Chondrocyte (in vitro differentiated cells): ENCODE measurements around the gene DGKD. TPM values are rescaled to one million over a fixed set of nuclear protein-coding genes. Genes with fewer than 3 reads are reported as not detected.

Source experiments
- DNase-seq: peaks from one replicate; pipeline ENCODE4 v3.0.0; 2021; ENCODE audit warnings: mixed read lengths, low spot score
- H3K27ac Mint-ChIP-seq: one replicate; pipeline ENCODE4 v1.8.0; 2021; ENCODE audit warnings: mild to moderate bottlenecking, moderate library complexity, mixed read lengths; ENCODE audit not compliant: unreplicated experiment
- H3K27me3 Mint-ChIP-seq: 2 replicates; pipeline ENCODE4 v1.8.0; 2021; ENCODE audit warnings: low read depth, mixed read lengths
- H3K36me3 Mint-ChIP-seq: 2 replicates; pipeline ENCODE4 v1.8.0; 2021; ENCODE audit warnings: low read depth, mixed read lengths
- H3K4me1 Mint-ChIP-seq: 2 replicates; pipeline ENCODE4 v1.8.0; 2021; ENCODE audit warnings: low read depth, mild to moderate bottlenecking, mixed read lengths
- H3K4me3 Mint-ChIP-seq: one replicate; pipeline ENCODE4 v1.8.0; 2021; ENCODE audit warnings: mild to moderate bottlenecking, moderate library complexity, mixed read lengths; ENCODE audit not compliant: unreplicated experiment
- H3K9me3 Mint-ChIP-seq: 2 replicates; pipeline ENCODE4 v1.8.0; 2021; ENCODE audit warnings: low read depth, mixed read lengths
- total RNA-seq: library from RNA; stranded (reverse); gene quantifications from 3 replicates; pipeline ENCODE4 v1.2.1, GENCODE V29; 2021
- TF ChIP-seq, protein P1 (sequence below): fragments of 200-600 bp; sonication (generic); IDR thresholded peaks from 2 replicates; pipeline ENCODE4 v1.5.0; 2021; ENCODE audit warnings: antibody characterized with exemption, mild to moderate bottlenecking, moderate library complexity

The DGKD gene
- total RNA-seq, 1 donor from 2014 or later: 66.3 TPM

DNA sequence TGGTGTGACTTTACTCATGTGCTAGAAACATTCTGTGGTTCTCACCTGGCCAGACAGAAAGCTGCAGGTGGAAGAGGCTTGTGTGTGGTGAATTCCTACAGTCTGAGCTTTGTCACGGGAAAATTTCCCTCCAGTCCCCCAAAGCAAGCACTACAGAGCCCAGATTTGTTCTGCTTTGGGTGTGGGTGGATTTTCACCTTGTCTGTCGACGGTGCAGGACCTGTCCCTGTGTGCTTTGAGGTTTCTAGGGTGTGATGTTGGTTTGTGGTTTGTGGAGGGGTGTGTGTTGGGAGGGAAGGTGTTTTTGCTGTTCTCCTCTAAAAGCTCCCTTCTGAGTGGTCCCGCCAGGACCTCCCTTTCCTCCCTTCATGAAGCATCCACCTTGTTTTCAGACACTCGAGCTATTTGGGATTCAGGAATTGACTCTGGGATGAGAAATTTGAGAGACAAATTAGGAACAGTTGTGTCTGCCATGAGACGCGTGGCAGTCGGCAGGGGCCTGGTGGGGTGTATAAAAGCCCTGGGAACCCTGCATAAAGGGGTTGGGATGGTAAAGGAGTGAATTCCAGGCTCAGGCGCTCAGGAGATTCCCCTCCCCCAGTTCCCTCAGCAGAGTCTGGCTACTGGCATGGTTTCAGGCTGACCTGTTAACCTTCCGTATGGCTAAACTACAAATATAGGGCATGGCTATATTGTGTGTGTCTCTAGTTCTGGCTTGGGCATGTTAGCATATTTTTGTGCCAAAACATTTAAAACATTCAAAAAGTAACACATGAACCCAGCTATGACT lies 65.5 kb downstream of the DGKD start:
- TF ChIP-seq, protein P1, sequence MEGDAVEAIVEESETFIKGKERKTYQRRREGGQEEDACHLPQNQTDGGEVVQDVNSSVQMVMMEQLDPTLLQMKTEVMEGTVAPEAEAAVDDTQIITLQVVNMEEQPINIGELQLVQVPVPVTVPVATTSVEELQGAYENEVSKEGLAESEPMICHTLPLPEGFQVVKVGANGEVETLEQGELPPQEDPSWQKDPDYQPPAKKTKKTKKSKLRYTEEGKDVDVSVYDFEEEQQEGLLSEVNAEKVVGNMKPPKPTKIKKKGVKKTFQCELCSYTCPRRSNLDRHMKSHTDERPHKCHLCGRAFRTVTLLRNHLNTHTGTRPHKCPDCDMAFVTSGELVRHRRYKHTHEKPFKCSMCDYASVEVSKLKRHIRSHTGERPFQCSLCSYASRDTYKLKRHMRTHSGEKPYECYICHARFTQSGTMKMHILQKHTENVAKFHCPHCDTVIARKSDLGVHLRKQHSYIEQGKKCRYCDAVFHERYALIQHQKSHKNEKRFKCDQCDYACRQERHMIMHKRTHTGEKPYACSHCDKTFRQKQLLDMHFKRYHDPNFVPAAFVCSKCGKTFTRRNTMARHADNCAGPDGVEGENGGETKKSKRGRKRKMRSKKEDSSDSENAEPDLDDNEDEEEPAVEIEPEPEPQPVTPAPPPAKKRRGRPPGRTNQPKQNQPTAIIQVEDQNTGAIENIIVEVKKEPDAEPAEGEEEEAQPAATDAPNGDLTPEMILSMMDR: no peak
- DNase-seq: no peak
- H3K4me3 Mint-ChIP-seq: peak overlapping the region; percentile 60
- peaks cover 87% of the 10 kb centered on the region for H3K4me1 Mint-ChIP-seq
- no peaks in the 10 kb centered on the region for H3K36me3 Mint-ChIP-seq
- H3K9me3 Mint-ChIP-seq: no peaks in the 10 kb centered on the region
- peak overlapping the region; percentile 94 for H3K27ac Mint-ChIP-seq
- no peaks in the 10 kb centered on the region for H3K27me3 Mint-ChIP-seq

DNA sequence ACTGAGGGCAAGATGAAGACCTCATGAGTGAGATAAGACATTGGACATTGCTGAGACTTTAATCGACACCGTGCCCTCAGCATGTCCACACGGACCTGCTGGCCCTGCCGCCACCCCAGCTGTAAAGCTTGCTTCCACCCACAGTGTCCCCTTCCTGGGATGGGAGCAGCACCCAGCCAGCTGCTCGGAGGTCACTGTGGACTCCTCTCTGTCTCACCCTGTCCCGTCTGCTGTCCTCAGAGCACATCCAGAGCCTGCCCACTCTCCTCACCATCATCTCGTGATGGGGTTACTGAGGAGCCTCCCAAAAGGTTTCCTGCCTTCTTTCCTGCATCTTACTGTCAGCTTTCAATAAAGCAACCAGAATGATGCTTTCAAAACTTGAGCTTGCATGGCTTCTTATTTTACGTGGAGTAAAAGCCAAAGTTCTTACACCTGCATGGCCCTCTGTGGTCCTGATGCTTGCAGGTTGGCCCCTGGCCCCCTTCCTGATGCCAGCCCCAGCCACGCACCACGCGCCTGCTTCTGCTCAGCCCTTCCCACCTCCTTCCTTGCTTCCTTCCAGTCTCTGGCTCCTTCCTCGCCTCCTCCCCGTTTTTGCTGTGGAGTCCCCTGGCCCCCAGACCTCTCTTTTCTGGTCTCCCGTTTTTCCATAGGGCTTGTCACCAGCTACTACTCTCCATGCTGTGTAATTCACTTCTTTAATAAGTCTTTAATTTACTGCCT lies 67.0 kb downstream of the DGKD start:
- no peak for DNase-seq
- Mint-ChIP-seq H3K36me3 (peaks cover 2% of the 10 kb centered on the region), H3K27ac (peak overlapping the region; percentile 94), H3K9me3 (peaks cover 2% of the 10 kb centered on the region), H3K4me3 (no peak overlapping the region), H3K27me3 (no peaks in the 10 kb centered on the region), H3K4me1 (peaks cover 82% of the 10 kb centered on the region)
- TF ChIP-seq, protein P1: no peak

DNA sequence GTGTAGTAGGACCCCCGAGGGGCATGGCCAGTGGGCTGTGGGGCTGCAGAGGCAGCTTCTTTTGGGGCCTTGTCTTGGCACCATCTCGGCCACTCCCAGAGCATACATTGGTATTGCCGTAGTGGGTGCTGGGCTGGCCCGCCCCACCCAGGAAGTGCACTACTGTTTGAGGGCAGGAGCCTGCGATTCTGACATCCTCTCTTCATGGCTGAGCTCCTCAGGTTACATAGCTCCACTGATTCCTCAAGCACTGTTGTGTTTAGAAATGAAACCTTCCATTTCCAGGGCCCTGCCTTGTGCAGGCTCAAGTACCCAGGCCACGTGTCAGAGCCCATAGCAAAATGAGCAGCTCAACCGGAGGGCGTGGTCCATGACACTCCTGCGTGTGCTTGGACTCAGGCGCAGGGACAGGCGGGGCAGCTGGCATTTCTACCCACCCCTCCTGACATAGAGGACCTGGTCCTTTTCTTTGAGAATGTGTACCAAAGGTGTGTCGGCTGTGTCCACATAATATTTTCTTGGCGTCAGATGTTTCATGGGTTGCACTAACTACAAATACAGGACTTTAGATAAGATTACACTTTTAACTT lies 67.9 kb downstream of the DGKD start:
- TF ChIP-seq, protein P1: no peak
- Mint-ChIP-seq H3K27ac (peak overlapping the region; percentile 70), H3K36me3 (peaks cover 8% of the 10 kb centered on the region), H3K4me3 (no peak overlapping the region), H3K4me1 (peaks cover 83% of the 10 kb centered on the region), H3K9me3 (peaks cover 11% of the 10 kb centered on the region), H3K27me3 (no peaks in the 10 kb centered on the region)
- no peak for DNase-seq

DNA sequence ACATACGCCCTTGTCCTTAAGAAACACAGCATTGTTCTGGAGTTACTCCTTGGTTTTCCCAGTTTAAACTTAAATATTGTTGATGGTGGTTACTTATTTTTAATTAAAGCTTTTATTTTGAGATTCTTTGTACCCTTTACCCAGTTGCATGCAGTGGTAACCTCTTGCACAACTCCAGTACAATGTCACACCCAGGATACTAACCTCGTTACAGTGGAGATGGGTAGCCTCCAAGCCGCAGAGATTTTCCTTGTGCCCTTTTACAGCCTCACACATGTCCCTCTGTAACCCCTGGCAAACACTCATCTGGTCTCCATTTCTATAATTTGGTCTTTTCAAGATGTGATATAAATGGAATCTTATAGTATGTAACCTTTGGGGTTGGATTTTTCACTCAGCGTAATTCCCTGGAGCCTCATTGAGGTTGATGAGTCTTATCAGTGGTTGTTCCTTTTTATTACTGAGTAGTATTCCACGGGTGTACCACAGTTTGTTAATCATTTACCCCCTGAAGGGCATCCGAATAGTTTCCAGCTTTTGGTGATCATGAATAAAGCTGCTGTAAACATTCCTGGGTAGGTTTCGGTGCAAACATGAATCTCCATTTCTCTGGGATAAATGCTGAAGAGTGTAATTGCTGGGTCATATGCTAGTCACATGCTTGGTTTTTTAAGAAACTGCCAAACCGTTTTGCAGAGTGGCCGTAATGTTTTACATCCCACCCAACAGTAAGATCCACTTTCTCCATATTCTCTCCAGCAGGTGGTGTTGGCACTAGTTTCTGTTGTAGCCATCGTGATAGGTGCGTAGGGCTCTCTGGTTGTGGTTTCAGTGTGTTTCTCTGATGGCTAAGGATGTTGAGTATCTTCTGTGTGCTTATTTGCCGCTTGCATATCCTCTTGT lies 68.6 kb downstream of the DGKD start:
- peak overlapping the region; percentile 32 for H3K27ac Mint-ChIP-seq
- no peak overlapping the region for H3K4me3 Mint-ChIP-seq
- H3K27me3 Mint-ChIP-seq: no peaks in the 10 kb centered on the region
- peaks cover 8% of the 10 kb centered on the region for H3K36me3 Mint-ChIP-seq
- peaks cover 11% of the 10 kb centered on the region for H3K9me3 Mint-ChIP-seq
- TF ChIP-seq, protein P1: no peak
- no peak for DNase-seq
- H3K4me1 Mint-ChIP-seq: peaks cover 79% of the 10 kb centered on the region
